A549 (cell line): Measurements from ENCODE around the gene ZNF644. TPM values are rescaled to one million over a fixed set of nuclear protein-coding genes. Genes with fewer than 3 reads are reported as not detected.
A peak's percentile ranks its signal among the peaks of the same experiment; 100 is the strongest.

ENCODE experiments used
- ATAC-seq, 2 experiments: fragments of 200-7000 bp in 1 of 2; fragments of >200 bp in 1 of 2; cut with Nextera tagmentation in 1 of 2; cut with Tn5 transposase in 1 of 2; 3 replicates each; pipeline versions ENCODE4 v1.8.0 to v1.9.1; 2018 to 2020; ENCODE audit warnings: mild to moderate bottlenecking in 1 of 2, moderate library complexity in 1 of 2
- CTCF ChIA-PET: fragments of 300-600 bp; sonication (Branson Sonifier 250); formaldehyde crosslinking; extraction: SDS; loops from one replicate; lab custom pipeline; 2021; ENCODE audit warnings: antibody characterized with exemption, inconsistent platforms; lab: Yijun Ruan, JAX
- POLR2A ChIA-PET: fragments of 350-600 bp; formaldehyde crosslinking; extraction: SDS; loops from one replicate; lab custom pipeline; 2021; ENCODE audit warnings: antibody characterized with exemption, inconsistent platforms; lab: Yijun Ruan, JAX
- DNase-seq, 2 experiments: peaks; one replicate each; pipeline versions ENCODE4 v3.0.0 to v3.0.0-alpha.2; 2011 to 2016; ENCODE audit warnings: low read depth in 1 of 2, low spot score in 1 of 2
- FAIRE-seq: peaks from 2 replicates; lab custom pipeline; 2011; peaks lifted over from hg19 to GRCh38; lab: Jason Lieb, UNC
- H3K27ac ChIP-seq, 2 experiments: fragments of >200 bp; sonication (Bioruptor Twin); formaldehyde crosslinking; 3 replicates each; pipeline ENCODE4 v1.5.1; 2016 to 2017
- H3K4me1 ChIP-seq: fragments of >200 bp; sonication (Bioruptor Twin); formaldehyde crosslinking; 3 replicates; pipeline ENCODE4 v1.6.1; 2016
- H3K4me2 ChIP-seq: fragments of >200 bp; sonication (Bioruptor Twin); formaldehyde crosslinking; 3 replicates; pipeline ENCODE4 v1.6.1; 2016
- H3K4me3 ChIP-seq: fragments of >200 bp; sonication (Bioruptor Twin); formaldehyde crosslinking; 3 replicates; pipeline ENCODE4 v1.5.1; 2016
- H3K9me3 ChIP-seq: fragments of >200 bp; sonication (Bioruptor Twin); formaldehyde crosslinking; 3 replicates; pipeline ENCODE4 v1.6.1; 2016
- BHLHE40 ChIP-seq: IDR thresholded peaks from 2 replicates; pipeline ENCODE4 v1.6.1; 2012; ENCODE audit warnings: low read depth, low read length, inconsistent platforms
- CBX2 ChIP-seq: fragments of 200-600 bp; sonication (generic); IDR thresholded peaks from 2 replicates; pipeline ENCODE4 v1.6.1; 2016; ENCODE audit warnings: low read depth, mild to moderate bottlenecking, borderline replicate concordance
- CHD4 ChIP-seq: fragments of 200-600 bp; sonication (generic); IDR thresholded peaks from 2 replicates; pipeline ENCODE4 v1.6.1; 2016; ENCODE audit warnings: antibody characterized with exemption, mild to moderate bottlenecking, borderline replicate concordance
- EHF ChIP-seq: fragments of 250-450 bp; sonication (Bioruptor Pico); IDR thresholded peaks from 2 replicates; pipeline ENCODE4 v1.5.0; 2020; ENCODE audit warnings: mild to moderate bottlenecking
- EHMT2 ChIP-seq: fragments of 200-600 bp; sonication (generic); IDR thresholded peaks from 2 replicates; pipeline ENCODE4 v1.6.1; 2016; ENCODE audit warnings: antibody characterized with exemption, low read depth, mild to moderate bottlenecking, moderate library complexity
- EP300 ChIP-seq, 2 experiments: fragments of >200 bp; sonication (Bioruptor Twin); formaldehyde crosslinking; IDR thresholded peaks; 2 replicates in 1 of 2; 3 replicates in 1 of 2; pipeline ENCODE4 v1.6.1; 2016 to 2017
- FOSL2 ChIP-seq, 2 experiments: fragments of 450-650 bp in 1 of 2; fragments of >200 bp in 1 of 2; sonication (Bioruptor Twin) in 1 of 2; formaldehyde crosslinking; IDR thresholded peaks; 2 replicates each; pipeline versions ENCODE4 v1.5.0 to v1.6.1; 2016 to 2020; ENCODE audit warnings: mild to moderate bottlenecking in 1 of 2, moderate library complexity in 1 of 2
- GATA3 ChIP-seq: IDR thresholded peaks from 2 replicates; pipeline ENCODE4 v1.6.1; 2012; ENCODE audit warnings: borderline replicate concordance
- HDAC2 ChIP-seq: fragments of 200-600 bp; sonication (generic); IDR thresholded peaks from 2 replicates; pipeline ENCODE4 v1.6.1; 2016
- HOXA7 ChIP-seq: fragments of 250-450 bp; sonication (Bioruptor Pico); IDR thresholded peaks from 2 replicates; pipeline ENCODE4 v1.5.0; 2020; ENCODE audit warnings: mild to moderate bottlenecking, moderate library complexity
- JUN ChIP-seq, 2 experiments: fragments of >200 bp; sonication (Bioruptor Twin); formaldehyde crosslinking; IDR thresholded peaks; 2 replicates in 1 of 2; 3 replicates in 1 of 2; pipeline ENCODE4 v1.6.1; 2016 to 2017
- KDM1A ChIP-seq: fragments of 200-600 bp; sonication (generic); IDR thresholded peaks from 2 replicates; pipeline ENCODE4 v1.6.1; 2016; ENCODE audit warnings: low read depth, mild to moderate bottlenecking
- MAZ ChIP-seq: fragments of 150-350 bp; IDR thresholded peaks from 2 replicates; pipeline ENCODE4 v1.6.1; 2014; ENCODE audit warnings: antibody characterized with exemption, low read depth, low read length, borderline replicate concordance
- MYC ChIP-seq: IDR thresholded peaks from 2 replicates; pipeline ENCODE4 v1.6.1; 2012; ENCODE audit warnings: mild to moderate bottlenecking, inconsistent platforms, low read length, improper control_type of control experiment, borderline replicate concordance
- NFE2L2 ChIP-seq: fragments of 150-350 bp; conservative IDR thresholded peaks from 2 replicates; pipeline ENCODE4 v1.6.1; 2014; ENCODE audit warnings: low read length
- POLR2AphosphoS2 ChIP-seq: conservative IDR thresholded peaks from 2 replicates; pipeline ENCODE4 v1.6.1; 2012; ENCODE audit warnings: low read length, improper control_type of control experiment, inconsistent platforms
- RARB ChIP-seq: fragments of 250-450 bp; sonication (Bioruptor Pico); IDR thresholded peaks from 2 replicates; pipeline ENCODE4 v1.8.0; 2021; ENCODE audit warnings: mild to moderate bottlenecking, moderate library complexity
- RCOR1 ChIP-seq: fragments of 150-350 bp; IDR thresholded peaks from 2 replicates; pipeline ENCODE4 v1.6.1; 2014; ENCODE audit warnings: antibody characterized with exemption, low read length, low read depth
- SMC3 ChIP-seq: fragments of >200 bp; sonication (Bioruptor Twin); formaldehyde crosslinking; IDR thresholded peaks from 3 replicates; pipeline ENCODE4 v1.6.1; 2018; ENCODE audit warnings: inconsistent platforms
- SREBF2 ChIP-seq: fragments of 450-650 bp; IDR thresholded peaks from 2 replicates; pipeline ENCODE4 v1.6.1; 2014; ENCODE audit warnings: mild to moderate bottlenecking, moderate library complexity
- TP53 ChIP-seq: fragments of 250-450 bp; sonication (Bioruptor Pico); IDR thresholded peaks from 2 replicates; pipeline ENCODE4 v1.5.0; 2021; ENCODE audit warnings: mild to moderate bottlenecking, moderate library complexity
- ZC3H11A ChIP-seq: fragments of 450-650 bp; IDR thresholded peaks from 2 replicates; pipeline ENCODE4 v1.6.1; 2014; ENCODE audit warnings: antibody characterized with exemption, mild to moderate bottlenecking
- ZNF302 ChIP-seq: fragments of 250-450 bp; sonication (Bioruptor Pico); IDR thresholded peaks from 2 replicates; pipeline ENCODE4 v1.9.0; 2021; ENCODE audit warnings: inconsistent platforms, mild to moderate bottlenecking, moderate library complexity
- WGBS: methylation state at CpG from one replicate; pipeline ENCODE4 v1.1.6; 2017; ENCODE audit errors: missing lambda C conversion rate; 5-methylcytosine and 5-hydroxymethylcytosine counted together
- polyA plus RNA-seq, 4 experiments: library from polyadenylated mRNA; depleted of rRNA in 3 of 4; stranded (reverse); fragments of >200 nt; fragmentation: RNase III in 1 of 4; extraction: RNeasy Plus Mini Kit Qiagen cat#74134 plus additional on column Dnase treatment in 1 of 4; gene quantifications; 2 replicates in 3 of 4; 3 replicates in 1 of 4; pipeline ENCODE4 v1.2.3, GENCODE V29; 2011 to 2017
- TF ChIP-seq, protein P1 (sequence below): fragments of 450-650 bp; IDR thresholded peaks from 2 replicates; pipeline ENCODE4 v1.6.1; 2014; ENCODE audit warnings: antibody characterized with exemption
- TF ChIP-seq, protein P2 (sequence below): IDR thresholded peaks from 2 replicates; pipeline ENCODE4 v1.6.1; 2012
- TF ChIP-seq, protein P3 (sequence below): fragments of 250-450 bp; sonication (Bioruptor Pico); IDR thresholded peaks from 2 replicates; pipeline ENCODE4 v1.5.0; 2020; ENCODE audit warnings: low read depth, mild to moderate bottlenecking, moderate library complexity
- TF ChIP-seq, protein P4 (sequence below): fragments of >200 bp; sonication (Bioruptor Twin); formaldehyde crosslinking; IDR thresholded peaks from 3 replicates; pipeline ENCODE4 v1.5.1; 2016
- TF ChIP-seq, protein P5 (sequence below): IDR thresholded peaks from 2 replicates; pipeline ENCODE4 v1.6.1; 2012

ZNF644 gene
- polyA plus RNA-seq, 2 of the 4 experiments (the other 2 are of a cell fraction), result 14.8 to 24.9 TPM

DNA sequence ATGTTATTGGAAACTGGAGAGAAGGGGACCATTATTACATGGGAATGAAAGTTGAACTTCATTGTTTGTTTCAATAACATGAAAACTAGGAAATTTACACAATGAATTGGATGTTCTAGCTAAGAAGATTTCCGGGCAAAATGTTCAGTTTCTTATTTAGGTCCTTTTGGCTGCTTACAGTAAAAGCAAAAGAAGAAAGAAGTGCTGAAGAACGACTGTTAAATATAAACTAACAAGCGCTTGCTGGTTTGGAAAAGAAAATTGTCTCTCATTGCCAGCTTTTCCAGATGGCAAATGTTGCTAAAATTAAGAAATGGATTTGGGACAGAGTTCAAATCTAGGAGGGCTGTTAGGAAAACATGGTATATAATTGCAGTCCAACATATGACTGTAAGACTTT is 139.6 kb downstream of the ZNF644 start:
- ChIA-PET CTCF (no interaction called here), POLR2A (no interaction called here)
- WGBS, result 5% methylated on average over 3 of the region's 3 CpGs
- ATAC-seq (no peak), DNase-seq (no peak), FAIRE-seq (no peak)
- Histone ChIP-seq H3K4me1 (no peaks in the 10 kb centered on the region), H3K4me3 (no peak overlapping the region), H3K27ac (no peak overlapping the region), H3K9me3 (peaks cover 26% of the 10 kb centered on the region; the same call in 2 of the 3 replicates), H3K4me2 (no peak overlapping the region)
- TF ChIP-seq CHD4 (no peak), JUN (IDR thresholded peaks at IDR 0.05) (no peak), HOXA7 (CRISPR knock-in tag) (no peak)
- TF ChIP-seq, protein P1, sequence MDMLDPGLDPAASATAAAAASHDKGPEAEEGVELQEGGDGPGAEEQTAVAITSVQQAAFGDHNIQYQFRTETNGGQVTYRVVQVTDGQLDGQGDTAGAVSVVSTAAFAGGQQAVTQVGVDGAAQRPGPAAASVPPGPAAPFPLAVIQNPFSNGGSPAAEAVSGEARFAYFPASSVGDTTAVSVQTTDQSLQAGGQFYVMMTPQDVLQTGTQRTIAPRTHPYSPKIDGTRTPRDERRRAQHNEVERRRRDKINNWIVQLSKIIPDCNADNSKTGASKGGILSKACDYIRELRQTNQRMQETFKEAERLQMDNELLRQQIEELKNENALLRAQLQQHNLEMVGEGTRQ, result no peak
- TF ChIP-seq, protein P2, sequence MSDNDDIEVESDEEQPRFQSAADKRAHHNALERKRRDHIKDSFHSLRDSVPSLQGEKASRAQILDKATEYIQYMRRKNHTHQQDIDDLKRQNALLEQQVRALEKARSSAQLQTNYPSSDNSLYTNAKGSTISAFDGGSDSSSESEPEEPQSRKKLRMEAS, result no peak

DNA sequence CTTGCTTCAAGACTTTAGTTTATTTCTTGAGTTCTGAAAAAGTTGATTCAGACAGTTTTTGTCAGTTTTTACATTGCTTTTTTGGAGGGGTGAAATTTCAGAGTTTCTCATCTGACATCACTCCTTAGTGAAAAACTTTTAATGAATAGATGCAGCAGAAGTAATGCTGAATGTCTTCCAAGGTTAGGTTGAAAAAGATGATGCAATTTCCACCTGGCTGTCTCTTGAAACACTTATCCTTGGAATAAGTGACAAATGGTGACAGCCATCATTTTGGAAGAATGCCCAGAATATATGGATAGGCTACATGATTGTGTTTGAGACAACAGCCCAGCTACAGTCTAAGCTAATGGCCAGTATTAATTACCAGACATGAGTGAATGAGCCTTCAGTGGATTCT is 140.8 kb downstream of the ZNF644 start:
- no peak overlapping the region for H3K4me2 ChIP-seq
- no peak for ATAC-seq
- TF ChIP-seq, protein P3, sequence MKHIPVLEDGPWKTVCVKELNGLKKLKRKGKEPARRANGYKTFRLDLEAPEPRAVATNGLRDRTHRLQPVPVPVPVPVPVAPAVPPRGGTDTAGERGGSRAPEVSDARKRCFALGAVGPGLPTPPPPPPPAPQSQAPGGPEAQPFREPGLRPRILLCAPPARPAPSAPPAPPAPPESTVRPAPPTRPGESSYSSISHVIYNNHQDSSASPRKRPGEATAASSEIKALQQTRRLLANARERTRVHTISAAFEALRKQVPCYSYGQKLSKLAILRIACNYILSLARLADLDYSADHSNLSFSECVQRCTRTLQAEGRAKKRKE (CRISPR knock-in tag), result no peak
- TF ChIP-seq RCOR1 (no peak), SREBF2 (no peak), HDAC2 (no peak), GATA3 (no peak), KDM1A (no peak), ZNF302 (CRISPR knock-in tag) (no peak), TP53 (CRISPR knock-in tag) (no peak), RARB (CRISPR knock-in tag) (no peak), POLR2AphosphoS2 (no peak), CBX2 (no peak)
- TF ChIP-seq, protein P4, sequence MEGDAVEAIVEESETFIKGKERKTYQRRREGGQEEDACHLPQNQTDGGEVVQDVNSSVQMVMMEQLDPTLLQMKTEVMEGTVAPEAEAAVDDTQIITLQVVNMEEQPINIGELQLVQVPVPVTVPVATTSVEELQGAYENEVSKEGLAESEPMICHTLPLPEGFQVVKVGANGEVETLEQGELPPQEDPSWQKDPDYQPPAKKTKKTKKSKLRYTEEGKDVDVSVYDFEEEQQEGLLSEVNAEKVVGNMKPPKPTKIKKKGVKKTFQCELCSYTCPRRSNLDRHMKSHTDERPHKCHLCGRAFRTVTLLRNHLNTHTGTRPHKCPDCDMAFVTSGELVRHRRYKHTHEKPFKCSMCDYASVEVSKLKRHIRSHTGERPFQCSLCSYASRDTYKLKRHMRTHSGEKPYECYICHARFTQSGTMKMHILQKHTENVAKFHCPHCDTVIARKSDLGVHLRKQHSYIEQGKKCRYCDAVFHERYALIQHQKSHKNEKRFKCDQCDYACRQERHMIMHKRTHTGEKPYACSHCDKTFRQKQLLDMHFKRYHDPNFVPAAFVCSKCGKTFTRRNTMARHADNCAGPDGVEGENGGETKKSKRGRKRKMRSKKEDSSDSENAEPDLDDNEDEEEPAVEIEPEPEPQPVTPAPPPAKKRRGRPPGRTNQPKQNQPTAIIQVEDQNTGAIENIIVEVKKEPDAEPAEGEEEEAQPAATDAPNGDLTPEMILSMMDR, result no peak
- TF ChIP-seq, protein P2, result no peak
- H3K27ac ChIP-seq, result no peak overlapping the region
- FAIRE-seq, result no peak
- H3K4me3 ChIP-seq, result no peak overlapping the region
- CTCF ChIA-PET, result interaction anchor here (1.0 kb wide), 1 partner anchor 28 kb away, joined by 3 read pairs; no protein-coding TSS in a partner anchor
- peaks cover 26% of the 10 kb centered on the region; the same call in 2 of the 3 replicates for H3K9me3 ChIP-seq
- H3K4me1 ChIP-seq, result no peaks in the 10 kb centered on the region
- POLR2A ChIA-PET, result no interaction called here
- no peak for DNase-seq

DNA sequence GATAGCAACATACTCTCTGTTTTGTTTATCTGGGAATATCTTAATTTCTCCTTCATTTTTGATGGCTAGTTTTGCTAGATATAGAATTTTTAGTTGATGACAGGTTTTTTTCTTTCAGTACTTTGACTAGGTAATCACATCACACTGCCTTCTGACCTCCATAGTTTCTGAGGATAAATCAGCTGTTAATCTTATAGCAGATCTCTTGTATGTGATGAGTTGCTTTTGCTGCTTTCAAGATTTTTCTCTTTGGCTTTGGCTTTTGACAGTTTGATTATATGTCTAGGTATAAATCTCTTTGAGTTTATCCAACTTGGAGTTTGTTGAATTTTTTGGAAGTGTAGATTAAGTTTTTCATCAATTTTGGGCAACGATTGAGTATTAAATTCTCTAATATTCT is 142.6 kb downstream of the ZNF644 start:
- Histone ChIP-seq H3K4me3 (no peak overlapping the region), H3K4me1 (no peaks in the 10 kb centered on the region), H3K27ac (no peak overlapping the region)
- ATAC-seq, result no peak
- no peak for FAIRE-seq
- DNase-seq, result peak in 1 of 2 experiments; percentile 6
- TF ChIP-seq CHD4 (no peak), MYC (no peak), EHF (CRISPR knock-in tag) (no peak), FOSL2 (IDR thresholded peaks at IDR 0.05) (no peak), FOSL2 (CRISPR knock-in tag; IDR thresholded peaks at IDR 0.05) (no peak), NFE2L2 (no peak), EHMT2 (no peak), CBX2 (no peak), EP300 (IDR thresholded peaks at IDR 0.05) (no peak), ZNF302 (CRISPR knock-in tag) (no peak), ZC3H11A (no peak), MAZ (no peak), BHLHE40 (no peak), SMC3 (no peak)
- TF ChIP-seq, protein P1, result no peak
- TF ChIP-seq, protein P5, sequence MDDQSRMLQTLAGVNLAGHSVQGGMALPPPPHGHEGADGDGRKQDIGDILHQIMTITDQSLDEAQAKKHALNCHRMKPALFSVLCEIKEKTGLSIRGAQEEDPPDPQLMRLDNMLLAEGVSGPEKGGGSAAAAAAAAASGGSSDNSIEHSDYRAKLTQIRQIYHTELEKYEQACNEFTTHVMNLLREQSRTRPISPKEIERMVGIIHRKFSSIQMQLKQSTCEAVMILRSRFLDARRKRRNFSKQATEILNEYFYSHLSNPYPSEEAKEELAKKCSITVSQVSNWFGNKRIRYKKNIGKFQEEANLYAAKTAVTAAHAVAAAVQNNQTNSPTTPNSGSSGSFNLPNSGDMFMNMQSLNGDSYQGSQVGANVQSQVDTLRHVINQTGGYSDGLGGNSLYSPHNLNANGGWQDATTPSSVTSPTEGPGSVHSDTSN, result no peak
- TF ChIP-seq, protein P2, result no peak
- TF ChIP-seq, all 56 proteins: peak for 0
- ChIA-PET CTCF (no interaction called here), POLR2A (no interaction called here)
- Histone ChIP-seq H3K4me2 (no peak overlapping the region), H3K9me3 (peaks cover 26% of the 10 kb centered on the region; the same call in 2 of the 3 replicates)
- WGBS, result 63% methylated on average over 1 of the region's 1 CpG
